Vagina (tissue), 2 donors: ENCODE data around the gene FBXW11. TPM values are rescaled to one million over a fixed set of nuclear protein-coding genes. Genes with fewer than 3 reads are reported as not detected.

Experiments used
- DNase-seq, 2 donors: peaks; one replicate each; pipeline ENCODE4 v3.0.0-alpha.2; 2017; ENCODE audit errors: extremely low spot score in 2 of 2
- H3K27ac ChIP-seq: fragments of 200-600 bp; sonication (generic); one replicate; pipeline ENCODE4 v1.5.1; 2019
- H3K27me3 ChIP-seq: fragments of 200-600 bp; sonication (generic); one replicate; pipeline ENCODE4 v1.5.1; 2019
- H3K36me3 ChIP-seq, 2 donors: fragments of 200-600 bp; sonication (generic); one replicate each; pipeline ENCODE4 v1.5.1; 2017 to 2019
- H3K4me1 ChIP-seq: fragments of 200-600 bp; sonication (generic); one replicate; pipeline ENCODE4 v1.5.1; 2019
- H3K4me3 ChIP-seq, 2 donors: fragments of 200-600 bp; sonication (generic); 1 replicate in 1 of 2; 2 replicates in 1 of 2; pipeline ENCODE4 v1.5.1; 2016 to 2019
- H3K9me3 ChIP-seq: fragments of 200-600 bp; sonication (generic); one replicate; pipeline ENCODE4 v1.5.1; 2019
- POLR2A ChIP-seq, 2 donors: fragments of 450-650 bp; IDR thresholded peaks; one replicate each; pipeline ENCODE4 v1.6.1; 2017; ENCODE audit warnings: antibody characterized with exemption in 2 of 2, mild to moderate bottlenecking in 2 of 2, moderate library complexity in 2 of 2
- POLR2AphosphoS5 ChIP-seq, 2 donors: sonication (generic); formaldehyde crosslinking; IDR thresholded peaks; one replicate each; pipeline ENCODE4 v1.9.0; 2017; ENCODE audit warnings: antibody characterized with exemption in 2 of 2, mild to moderate bottlenecking in 2 of 2, low read depth in 1 of 2; ENCODE audit not compliant: insufficient read depth in 1 of 2
- intact Hi-C: fragments of 100-400 bp; cut with DNase I; formaldehyde crosslinking; loops from one replicate; pipeline ENCODE4 v1.15.1; 2023
- total RNA-seq: library from RNA; depleted of rRNA; stranded (reverse); fragments of >200 nt; gene quantifications from one replicate; pipeline ENCODE4 v1.2.3, GENCODE V29; 2016
- TF ChIP-seq, protein P1 (sequence below), 3 experiments: fragments of 450-650 bp in 2 of 3; fragments of 200-600 bp in 1 of 3; sonication (generic) in 1 of 3; IDR thresholded peaks; one replicate each; pipeline ENCODE4 v1.5.1; 2017 to 2019; ENCODE audit warnings: antibody characterized with exemption in 3 of 3, mild to moderate bottlenecking in 2 of 3, moderate library complexity in 2 of 3

Gene FBXW11
- total RNA-seq, 1 donor from 2014 or later, result 40.5 TPM

DNA sequence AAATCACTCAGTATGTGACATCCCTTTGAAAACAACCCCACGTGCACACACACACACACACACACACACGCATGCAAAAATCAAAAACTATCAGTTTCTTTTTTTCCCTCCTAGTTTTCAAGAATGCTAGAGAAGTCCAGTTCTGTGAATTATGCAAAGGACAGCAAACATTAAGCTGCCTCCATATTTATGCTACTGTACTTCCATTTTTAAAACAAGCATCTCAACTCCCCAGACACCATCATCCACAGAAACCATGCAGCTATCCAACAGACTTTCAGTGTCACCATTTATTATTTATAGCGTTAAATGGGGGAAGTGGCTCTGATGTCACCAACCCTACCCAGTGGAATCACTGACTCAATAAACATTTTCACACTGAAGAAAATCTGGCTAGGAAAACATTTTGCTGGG is 1.6 kb downstream of the FBXW11 start:
- H3K4me1 ChIP-seq, result peaks cover 66% of the 10 kb centered on the region
- DNase-seq, result no peak
- intact Hi-C loops, result loop anchor here (10.0 kb wide), 1 partner anchor 90 kb away; no protein-coding TSS in a partner anchor

DNA sequence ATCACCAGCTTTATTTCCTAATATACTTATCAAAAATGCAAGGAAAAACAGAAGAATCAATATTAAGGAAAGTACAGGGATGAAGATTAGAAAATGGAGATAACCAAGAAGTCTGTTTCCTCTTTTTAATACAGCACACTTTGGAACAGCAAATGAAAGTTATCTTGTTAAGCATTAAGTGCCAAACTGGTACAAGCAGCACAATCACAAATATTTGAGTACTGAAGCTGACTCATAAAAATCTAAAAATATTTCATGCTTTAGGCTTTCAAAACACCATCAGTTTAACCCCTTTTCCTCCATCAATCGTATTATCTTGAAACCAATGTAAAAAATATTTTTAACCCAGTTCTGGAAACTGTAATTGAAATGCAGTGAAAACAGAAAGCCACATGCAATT is 2.7 kb downstream of the FBXW11 start:
- H3K4me1 ChIP-seq, result peaks cover 66% of the 10 kb centered on the region
- H3K36me3 ChIP-seq, result no peaks in the 10 kb centered on the region
- H3K27me3 ChIP-seq, result no peaks in the 10 kb centered on the region
- intact Hi-C loops, result loop anchor here (10.0 kb wide), 1 partner anchor 89 kb away; no protein-coding TSS in a partner anchor
- DNase-seq, result no peak
- TF ChIP-seq POLR2AphosphoS5 (IDR thresholded peaks at IDR 0.05; ENCODE audit: insufficient read depth in 1 of 2, low read depth in 1 of 2) (no peak), POLR2A (IDR thresholded peaks at IDR 0.05) (no peak)
- TF ChIP-seq, protein P1, sequence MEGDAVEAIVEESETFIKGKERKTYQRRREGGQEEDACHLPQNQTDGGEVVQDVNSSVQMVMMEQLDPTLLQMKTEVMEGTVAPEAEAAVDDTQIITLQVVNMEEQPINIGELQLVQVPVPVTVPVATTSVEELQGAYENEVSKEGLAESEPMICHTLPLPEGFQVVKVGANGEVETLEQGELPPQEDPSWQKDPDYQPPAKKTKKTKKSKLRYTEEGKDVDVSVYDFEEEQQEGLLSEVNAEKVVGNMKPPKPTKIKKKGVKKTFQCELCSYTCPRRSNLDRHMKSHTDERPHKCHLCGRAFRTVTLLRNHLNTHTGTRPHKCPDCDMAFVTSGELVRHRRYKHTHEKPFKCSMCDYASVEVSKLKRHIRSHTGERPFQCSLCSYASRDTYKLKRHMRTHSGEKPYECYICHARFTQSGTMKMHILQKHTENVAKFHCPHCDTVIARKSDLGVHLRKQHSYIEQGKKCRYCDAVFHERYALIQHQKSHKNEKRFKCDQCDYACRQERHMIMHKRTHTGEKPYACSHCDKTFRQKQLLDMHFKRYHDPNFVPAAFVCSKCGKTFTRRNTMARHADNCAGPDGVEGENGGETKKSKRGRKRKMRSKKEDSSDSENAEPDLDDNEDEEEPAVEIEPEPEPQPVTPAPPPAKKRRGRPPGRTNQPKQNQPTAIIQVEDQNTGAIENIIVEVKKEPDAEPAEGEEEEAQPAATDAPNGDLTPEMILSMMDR (IDR thresholded peaks at IDR 0.05), result no peak
- H3K9me3 ChIP-seq, result no peaks in the 10 kb centered on the region
- no peak overlapping the region for H3K4me3 ChIP-seq
- no peak overlapping the region for H3K27ac ChIP-seq

More for the DNA sequence above, 1.6 kb downstream of the FBXW11 start:
- no peaks in the 10 kb centered on the region for H3K36me3 ChIP-seq
- peak overlapping the region; percentile 84 to 94 for H3K4me3 ChIP-seq
- peak overlapping the region; percentile 93 for H3K27ac ChIP-seq
- H3K9me3 ChIP-seq, result no peaks in the 10 kb centered on the region
- H3K27me3 ChIP-seq, result no peaks in the 10 kb centered on the region
- TF ChIP-seq POLR2AphosphoS5 (IDR thresholded peaks at IDR 0.05; ENCODE audit: insufficient read depth in 1 of 2, low read depth in 1 of 2) (no peak), POLR2A (IDR thresholded peaks at IDR 0.05) (no peak)
- TF ChIP-seq, protein P1 (IDR thresholded peaks at IDR 0.05), result no peak

DNA sequence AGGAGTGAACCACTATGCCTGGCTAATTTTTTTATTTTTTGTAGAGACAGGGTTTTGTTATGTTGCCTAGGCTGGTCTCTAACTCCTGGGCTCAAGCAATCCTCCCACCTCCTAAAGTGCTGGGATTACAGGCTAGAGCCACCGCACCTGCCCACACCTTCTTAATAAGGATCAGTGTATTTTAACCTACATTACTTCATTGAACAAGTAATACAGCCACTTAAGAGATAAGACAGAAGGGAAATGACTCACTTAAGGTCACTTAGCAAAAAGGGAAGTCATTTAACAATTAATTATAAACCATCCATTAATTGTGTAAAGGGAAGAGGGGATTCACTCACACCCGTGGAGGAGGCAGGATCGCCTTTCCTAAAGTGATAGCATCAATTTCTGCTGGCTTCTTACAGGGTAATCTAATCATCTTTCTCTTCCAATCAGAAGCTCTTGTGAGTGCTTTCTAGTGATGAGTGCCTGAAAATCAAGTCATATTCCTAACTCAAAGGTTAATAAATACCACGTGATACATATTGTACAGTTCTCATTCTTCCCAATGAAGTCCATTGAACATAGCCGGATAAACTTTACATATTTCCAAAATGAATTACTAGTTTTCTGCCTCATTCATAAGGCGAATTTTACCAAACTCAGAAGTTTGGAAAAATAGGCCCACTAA is 3.5 kb downstream of the FBXW11 start:
- Histone ChIP-seq H3K27me3 (no peaks in the 10 kb centered on the region), H3K4me1 (peaks cover 69% of the 10 kb centered on the region), H3K36me3 (no peaks in the 10 kb centered on the region), H3K27ac (no peak overlapping the region), H3K9me3 (no peaks in the 10 kb centered on the region), H3K4me3 (no peak overlapping the region)
- TF ChIP-seq, protein P1 (IDR thresholded peaks at IDR 0.05), result no peak
- TF ChIP-seq POLR2AphosphoS5 (IDR thresholded peaks at IDR 0.05; ENCODE audit: insufficient read depth in 1 of 2, low read depth in 1 of 2), result no peak
- TF ChIP-seq POLR2A (IDR thresholded peaks at IDR 0.05), result no peak
- no peak for DNase-seq
- intact Hi-C loops, result loop anchor here (10.0 kb wide), 1 partner anchor 88 kb away; no protein-coding TSS in a partner anchor

DNA sequence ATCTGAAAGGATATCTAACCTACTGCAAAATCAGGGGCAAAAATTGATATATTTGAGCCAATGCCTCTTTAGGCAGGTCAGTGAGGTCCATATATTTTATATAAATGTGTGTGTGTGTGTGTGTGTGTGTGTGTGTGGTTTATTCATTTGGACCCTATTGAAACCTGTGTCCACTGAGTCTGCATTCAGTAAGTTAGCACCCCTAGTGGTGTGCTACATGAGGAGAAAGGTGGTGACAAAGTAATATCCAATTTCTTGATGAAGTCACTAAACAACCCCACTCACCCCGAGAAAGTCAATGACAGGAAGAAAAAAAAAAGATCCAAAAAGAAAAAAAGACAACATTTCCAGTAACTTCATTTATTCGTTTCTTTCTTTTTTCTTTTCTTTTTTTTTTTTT is 4.1 kb downstream of the FBXW11 start:
- TF ChIP-seq POLR2AphosphoS5 (IDR thresholded peaks at IDR 0.05; ENCODE audit: insufficient read depth in 1 of 2, low read depth in 1 of 2) (no peak), POLR2A (IDR thresholded peaks at IDR 0.05) (no peak)
- TF ChIP-seq, protein P1 (IDR thresholded peaks at IDR 0.05), result no peak
- Histone ChIP-seq H3K27ac (no peak overlapping the region), H3K9me3 (no peaks in the 10 kb centered on the region), H3K4me1 (peaks cover 69% of the 10 kb centered on the region), H3K4me3 (no peak overlapping the region), H3K36me3 (no peaks in the 10 kb centered on the region), H3K27me3 (no peaks in the 10 kb centered on the region)
- no peak for DNase-seq
- intact Hi-C loops, result loop anchor here (10.0 kb wide), 1 partner anchor 88 kb away; no protein-coding TSS in a partner anchor

DNA sequence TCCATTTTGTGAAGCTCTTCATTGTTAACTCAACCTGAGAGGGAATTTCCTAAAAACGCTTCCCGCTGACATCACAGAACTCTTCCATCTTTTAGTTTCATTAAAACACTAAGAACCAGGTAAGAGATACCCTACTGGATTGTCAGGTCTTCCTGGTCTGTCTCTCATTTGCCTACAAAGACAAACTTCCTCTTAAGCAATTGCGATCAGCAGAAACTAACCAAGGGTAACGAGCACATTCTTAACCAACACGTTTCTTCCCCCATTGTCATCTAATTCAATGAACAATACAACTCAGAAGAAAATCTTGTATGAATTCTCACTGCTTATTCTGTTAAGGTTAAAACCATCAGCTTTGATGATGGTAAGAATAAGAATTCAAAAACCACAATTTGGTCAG is 6.6 kb downstream of the FBXW11 start:
- DNase-seq, result no peak
- no peaks in the 10 kb centered on the region for H3K27me3 ChIP-seq
- intact Hi-C loops, result loop anchor here (10.0 kb wide), 1 partner anchor 85 kb away; no protein-coding TSS in a partner anchor

More for the DNA sequence above, 6.6 kb downstream of the FBXW11 start:
- no peak overlapping the region for H3K27ac ChIP-seq
- no peak overlapping the region for H3K4me3 ChIP-seq
- H3K9me3 ChIP-seq, result no peaks in the 10 kb centered on the region
- TF ChIP-seq POLR2A (IDR thresholded peaks at IDR 0.05) (no peak), POLR2AphosphoS5 (IDR thresholded peaks at IDR 0.05; ENCODE audit: insufficient read depth in 1 of 2, low read depth in 1 of 2) (no peak)
- TF ChIP-seq, protein P1 (IDR thresholded peaks at IDR 0.05), result no peak
- peaks cover 73% of the 10 kb centered on the region for H3K4me1 ChIP-seq
- H3K36me3 ChIP-seq, result no peaks in the 10 kb centered on the region
